Activated CD8-positive, alpha-beta memory T cell treated with anti-CD3 and anti-CD28 coated beads for 48 hours (primary cell): ENCODE results near the gene CORO1C.

Experiments used
- DNase-seq, 3 experiments: peaks; one replicate each; pipeline ENCODE4 v3.0.0-alpha.2; 2020; ENCODE audit warnings: low read depth in 2 of 3, low spot score in 2 of 3

The CORO1C gene

GRCh38 chr12:108700833-108701541, 30.3 kb downstream of the CORO1C start:
- DNase-seq = no peak

- DNase-seq = no peak
These were observed 31.3 kb downstream of the CORO1C start for GRCh38 chr12:108699955-108700563.

- no peak for DNase-seq
These were observed 33.4 kb downstream of the CORO1C start for GRCh38 chr12:108697905-108698304.

GRCh38 chr12:108696996-108697290, 34.4 kb downstream of the CORO1C start:
- DNase-seq = no peak

GRCh38 chr12:108696111-108696995, 35.0 kb downstream of the CORO1C start:
- peak in 1 of 3 experiments; percentile 20 for DNase-seq

- DNase-seq = no peak
These were observed 36.5 kb downstream of the CORO1C start for GRCh38 chr12:108694812-108695278.

- no peak for DNase-seq
These were observed 37.6 kb downstream of the CORO1C start for GRCh38 chr12:108693751-108694150.

- DNase-seq = no peak
These were observed 38.1 kb downstream of the CORO1C start for GRCh38 chr12:108693186-108693730.

- DNase-seq = no peak
These were observed 39.1 kb downstream of the CORO1C start for GRCh38 chr12:108691998-108692808.

GRCh38 chr12:108691175-108691997, 39.9 kb downstream of the CORO1C start:
- DNase-seq = peak in 2 of 3 experiments; percentile 50 to 52

- no peak for DNase-seq
These were observed 40.7 kb downstream of the CORO1C start for GRCh38 chr12:108690542-108691174.

- DNase-seq = no peak
These were observed 41.2 kb downstream of the CORO1C start for GRCh38 chr12:108690191-108690518.

GRCh38 chr12:108689314-108690190, 41.8 kb downstream of the CORO1C start:
- peak in 1 of 3 experiments; percentile 6 for DNase-seq

GRCh38 chr12:108686780-108687179, 44.5 kb downstream of the CORO1C start:
- no peak for DNase-seq

- no peak for DNase-seq
These were observed 45.7 kb downstream of the CORO1C start for GRCh38 chr12:108685469-108686260.

- no peak for DNase-seq
These were observed 47.3 kb downstream of the CORO1C start for GRCh38 chr12:108683906-108684556.

GRCh38 chr12:108681317-108681716, 50.0 kb downstream of the CORO1C start:
- DNase-seq = no peak
